Measurements from ENCODE around the gene TLE1. TPM values are rescaled to one million over a fixed set of nuclear protein-coding genes. Genes with fewer than 3 reads are reported as not detected.
A peak's percentile ranks its signal among the peaks of the same experiment; 100 is the strongest.

Gene TLE1
- total RNA-seq, 1 donor from 2014 or later: 92.7 TPM

- DNase-seq: no peak
Measured at GRCh38 chr9:81573415-81574321, 115.7 kb downstream of the TLE1 start.

GRCh38 chr9:81570083-81570482, 119.3 kb downstream of the TLE1 start:
- DNase-seq: no peak

- DNase-seq: no peak
Measured at GRCh38 chr9:81566074-81566698, 123.2 kb downstream of the TLE1 start.

- DNase-seq: no peak
Measured at GRCh38 chr9:81565609-81566008, 123.7 kb downstream of the TLE1 start.

GRCh38 chr9:81565144-81565543, 124.2 kb downstream of the TLE1 start:
- DNase-seq: no peak

GRCh38 chr9:81564632-81565031, 124.7 kb downstream of the TLE1 start:
- DNase-seq: no peak

- DNase-seq: no peak
Measured at GRCh38 chr9:81563739-81564138, 125.6 kb downstream of the TLE1 start.

GRCh38 chr9:81563020-81563407, 126.3 kb downstream of the TLE1 start:
- DNase-seq: no peak

- peak; percentile 97 for DNase-seq
Measured at GRCh38 chr9:81562231-81563019, 126.9 kb downstream of the TLE1 start.

- DNase-seq: no peak
Measured at GRCh38 chr9:81560851-81561732, 128.3 kb downstream of the TLE1 start.

GRCh38 chr9:81559709-81560108, 129.6 kb downstream of the TLE1 start:
- peak; percentile 28 for DNase-seq

GRCh38 chr9:81559197-81559596, 130.2 kb downstream of the TLE1 start:
- no peak for DNase-seq

- DNase-seq: peak; percentile 6
Measured at GRCh38 chr9:81558091-81558830, 131.1 kb downstream of the TLE1 start.

- no peak for DNase-seq
Measured at GRCh38 chr9:81557452-81558090, 131.8 kb downstream of the TLE1 start.

- DNase-seq: no peak
Measured at GRCh38 chr9:81556923-81557322, 132.4 kb downstream of the TLE1 start.

- no peak for DNase-seq
Measured at GRCh38 chr9:81552581-81552991, 136.8 kb downstream of the TLE1 start.

- DNase-seq: no peak
Measured at GRCh38 chr9:81550207-81550583, 139.2 kb downstream of the TLE1 start.

GRCh38 chr9:81549500-81550206, 139.7 kb downstream of the TLE1 start:
- no peak for DNase-seq

- DNase-seq: no peak
Measured at GRCh38 chr9:81548911-81549310, 140.4 kb downstream of the TLE1 start.

- peak; percentile 11 for DNase-seq
Measured at GRCh38 chr9:81546489-81546888, 142.9 kb downstream of the TLE1 start.
